NCI-H1694 (cell line): ENCODE data around the gene SP7.
"Not testable (repeated sequence)": the region's sequence is repeated elsewhere in the genome, so short reads cannot be mapped to it uniquely, and the experiment has no call there.

Experiments
- DNase-seq: peaks from one replicate; lab custom pipeline; 2025; lab: John Stamatoyannopoulos, UW

The SP7 gene

DNA sequence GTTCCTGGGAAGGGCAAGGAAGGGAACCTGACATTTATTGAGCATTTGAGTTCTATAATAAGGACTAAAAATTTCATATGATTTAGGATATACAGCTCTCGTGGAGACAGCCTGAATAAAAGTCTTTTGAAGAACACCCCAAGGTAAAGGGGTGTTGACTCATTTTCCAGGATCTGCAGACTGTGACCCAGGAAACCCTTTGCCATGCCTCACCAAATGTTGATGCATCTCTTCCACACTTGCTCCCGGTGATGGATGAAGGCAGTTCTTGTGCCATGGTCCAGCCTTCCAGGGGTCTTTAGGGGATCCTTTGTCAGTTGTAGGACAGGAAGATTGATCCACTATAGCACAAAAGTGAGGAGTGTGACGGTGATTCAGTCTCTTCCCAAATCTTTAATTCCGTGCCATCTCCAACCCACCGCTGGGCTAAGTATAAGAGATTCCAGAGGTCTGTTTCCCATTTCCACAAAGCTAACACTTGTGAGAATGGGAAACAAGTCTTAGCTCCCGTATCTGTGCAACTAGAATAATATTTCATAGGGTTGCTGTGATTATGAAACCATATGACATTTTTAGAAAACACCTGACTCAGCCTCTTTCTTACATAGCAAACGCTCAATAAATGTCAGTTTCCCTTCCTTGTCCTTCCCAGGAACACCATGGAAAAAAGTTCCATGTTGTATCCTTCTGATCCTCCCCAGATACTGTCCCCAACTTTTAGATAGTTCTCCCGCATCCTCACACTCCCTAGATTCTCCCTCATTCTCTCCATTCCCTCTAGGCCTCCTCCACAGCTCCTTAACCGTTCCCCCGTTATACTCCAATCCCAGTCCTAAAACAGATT, 15.6 kb downstream of the SP7 start:
- no peak for DNase-seq

DNA sequence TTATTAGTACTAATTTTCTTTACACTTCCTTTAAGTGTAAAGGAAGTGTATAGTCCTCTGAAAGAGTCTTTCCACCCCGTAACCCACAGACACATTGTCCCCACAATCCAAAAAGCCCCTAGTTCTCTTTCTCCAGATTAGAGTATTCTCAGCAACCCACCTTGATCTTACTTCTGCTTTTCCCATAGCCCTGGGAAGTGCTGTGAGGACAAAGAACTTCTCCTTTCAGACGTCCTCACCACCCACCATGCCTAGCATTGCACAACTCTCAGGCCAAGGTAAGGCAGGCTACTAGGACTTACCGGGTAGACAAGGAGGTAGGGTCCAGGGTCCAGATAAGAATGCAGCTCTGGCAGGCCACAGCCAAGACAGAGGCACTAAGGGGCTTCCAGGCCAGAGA, 22.2 kb downstream of the SP7 start:
- DNase-seq: no peak

DNA sequence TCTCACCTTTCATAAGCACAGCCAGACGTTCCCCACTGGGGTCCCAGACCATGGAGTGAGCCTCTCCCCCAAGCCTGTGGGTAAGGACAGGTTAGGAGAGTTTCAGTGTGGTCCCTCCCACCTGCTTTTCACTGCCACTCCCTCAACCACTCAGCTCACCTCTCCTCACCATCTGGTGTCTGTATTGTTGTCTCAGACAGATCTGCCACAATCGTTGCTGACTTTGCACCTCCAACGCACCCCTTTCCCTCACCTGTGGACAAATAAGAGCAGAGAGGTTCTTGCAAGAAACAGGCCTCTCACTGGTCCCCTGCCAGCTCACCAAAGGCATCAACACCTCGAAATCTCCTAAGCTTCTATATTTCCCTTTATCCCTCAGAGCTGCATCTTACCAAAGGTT, 27.9 kb downstream of the SP7 start:
- no peak for DNase-seq

DNA sequence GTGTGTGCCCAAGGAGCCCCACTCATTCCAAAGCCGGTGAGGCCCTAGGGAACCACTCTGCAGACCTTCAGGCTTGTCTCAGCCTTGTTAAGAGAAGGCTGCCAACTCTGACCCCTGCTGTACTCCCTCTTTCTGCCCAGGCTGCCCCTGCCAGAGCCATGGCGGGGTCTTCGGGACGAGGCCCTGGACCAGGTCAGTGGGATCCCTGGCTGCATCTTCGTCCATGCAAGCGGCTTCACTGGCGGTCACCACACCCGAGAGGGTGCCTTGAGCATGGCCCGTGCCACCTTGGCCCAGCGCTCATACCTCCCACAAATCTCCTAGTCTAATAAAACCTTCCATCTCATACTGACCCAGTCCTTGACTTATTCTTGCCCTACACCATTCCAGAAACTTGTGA, 29.3 kb downstream of the SP7 start:
- no peak for DNase-seq

DNA sequence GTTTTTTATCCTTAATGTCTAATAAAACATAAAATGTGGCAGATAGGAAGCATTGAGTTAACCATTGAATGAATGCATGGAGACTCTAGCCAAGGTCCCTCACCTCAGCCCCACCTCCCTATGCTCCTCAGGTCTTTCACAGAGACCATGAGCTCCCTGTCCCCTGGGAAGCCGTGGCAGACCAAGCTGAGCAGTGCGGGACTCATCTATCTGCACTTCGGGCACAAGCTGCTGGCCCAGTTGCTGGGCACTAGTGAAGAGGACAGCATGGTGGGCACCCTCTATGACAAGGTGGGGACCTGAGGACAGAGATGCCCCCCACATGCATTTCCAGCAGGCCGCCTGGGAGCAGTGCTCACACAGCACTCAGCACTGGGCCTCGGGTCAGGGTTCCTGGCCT, 33.3 kb downstream of the SP7 start:
- no peak for DNase-seq

DNA sequence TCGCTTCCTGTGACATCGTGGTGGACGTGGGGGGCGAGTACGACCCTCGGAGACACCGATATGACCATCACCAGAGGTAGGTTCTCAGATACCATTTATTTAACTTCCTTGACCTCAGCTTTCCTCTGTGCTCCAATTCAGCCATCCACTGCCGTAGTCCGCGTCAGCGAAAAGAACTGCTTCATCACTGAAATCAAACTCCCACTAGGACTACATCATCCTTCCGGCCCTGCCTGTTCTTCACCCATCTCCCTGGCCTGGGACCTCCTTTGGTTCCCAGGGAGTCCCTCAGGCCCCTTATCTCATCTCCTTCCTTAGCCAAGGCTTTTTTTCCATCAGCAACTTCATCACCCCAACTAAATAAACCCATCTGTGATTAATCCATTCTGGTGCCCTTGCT, 36.0 kb downstream of the SP7 start:
- no peak for DNase-seq

DNA sequence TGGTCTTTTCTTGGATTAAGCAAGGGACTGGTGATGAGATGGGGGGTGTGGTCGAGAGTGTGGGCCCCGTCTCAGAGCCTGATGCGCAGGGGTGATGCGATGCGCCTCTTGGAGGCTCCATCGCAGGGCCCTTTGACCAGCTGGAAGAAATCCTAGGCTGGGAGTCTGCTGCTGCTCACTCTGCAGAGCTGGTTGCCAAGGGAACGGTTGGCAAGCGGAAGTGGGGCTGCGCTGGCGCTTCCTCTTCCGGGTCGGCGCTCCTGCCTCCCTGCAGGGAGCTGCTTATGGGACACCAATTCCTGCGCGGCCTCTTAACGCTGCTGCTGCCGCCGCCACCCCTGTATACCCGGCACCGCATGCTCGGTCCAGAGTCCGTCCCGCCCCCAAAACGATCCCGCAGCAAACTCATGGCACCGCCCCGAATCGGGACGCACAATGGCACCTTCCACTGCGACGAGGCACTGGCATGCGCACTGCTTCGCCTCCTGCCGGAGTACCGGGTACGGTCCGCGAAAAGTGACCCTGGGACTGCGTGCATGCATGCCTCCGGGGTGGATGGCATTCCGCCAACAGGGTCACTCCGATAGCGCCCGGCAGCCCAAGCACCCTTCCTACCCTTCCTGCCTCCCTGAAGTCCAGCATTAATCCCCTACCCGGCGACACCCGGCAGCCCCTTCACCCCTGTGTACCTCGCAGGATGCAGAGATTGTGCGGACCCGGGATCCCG, 36.5 kb downstream of the SP7 start, which contains the start of gene MYG1:
MYG1 (plus strand) TSS at position 242 of the 727 bp plus-strand sequence; CDS start at position 285, 43 bp downstream.
- DNase-seq: peak; percentile 67

DNA sequence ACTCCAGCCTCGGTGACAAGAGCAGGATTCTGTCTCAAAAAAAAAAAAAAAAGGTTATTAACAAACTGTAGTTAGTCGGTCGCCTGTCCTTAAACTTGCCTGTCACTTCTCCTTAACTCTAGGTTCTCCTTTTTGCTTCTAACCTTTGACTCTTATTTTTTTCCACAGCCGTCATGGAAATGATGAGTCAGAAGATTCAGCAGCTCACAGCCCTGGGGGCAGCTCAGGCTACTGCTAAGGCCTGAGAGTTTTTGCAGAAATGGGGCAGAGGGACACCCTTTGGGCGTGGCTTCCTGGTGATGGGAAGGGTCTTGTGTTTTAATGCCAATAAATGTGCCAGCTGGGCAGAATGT, 37.1 kb downstream of the SP7 start:
- DNase-seq: no peak

DNA sequence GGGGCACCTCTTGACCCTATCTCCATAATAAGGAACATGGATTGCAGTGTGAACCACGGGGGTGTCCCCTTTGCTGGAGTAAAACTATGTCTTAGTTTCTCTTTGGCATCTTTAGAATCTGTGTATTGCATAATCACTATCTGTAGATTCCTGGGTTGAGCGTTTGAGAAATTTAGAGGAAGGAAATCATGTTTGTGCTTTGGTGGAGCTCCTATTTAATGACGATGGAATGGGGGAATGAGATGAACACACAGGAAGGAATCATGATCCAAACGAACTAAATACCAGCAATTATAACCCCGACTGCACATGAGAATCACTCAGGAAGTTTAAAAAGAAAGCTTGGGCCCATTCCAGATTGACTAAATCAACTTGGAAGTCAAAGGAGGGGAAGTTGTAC, 38.0 kb downstream of the SP7 start:
- no peak for DNase-seq

DNA sequence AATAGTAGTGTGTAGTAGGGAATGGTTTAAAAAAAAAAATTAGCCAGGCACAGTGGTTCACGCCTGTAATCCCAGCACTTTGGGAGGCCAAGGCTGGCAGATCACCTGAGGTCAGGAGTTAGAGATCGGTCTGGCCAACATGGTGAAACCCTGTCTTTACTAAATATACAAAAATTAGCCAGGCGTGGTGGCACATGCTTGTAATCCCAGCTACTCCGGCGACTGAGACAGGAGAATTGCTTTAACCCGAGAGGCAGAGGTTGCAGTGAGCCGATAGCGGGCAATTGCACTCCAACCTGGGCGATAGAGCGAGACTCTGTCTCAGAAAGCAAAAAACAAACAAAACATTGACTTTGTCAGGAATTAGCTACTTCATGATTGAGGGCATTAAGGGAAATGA, 39.0 kb downstream of the SP7 start:
- not testable (repeated sequence) for DNase-seq

DNA sequence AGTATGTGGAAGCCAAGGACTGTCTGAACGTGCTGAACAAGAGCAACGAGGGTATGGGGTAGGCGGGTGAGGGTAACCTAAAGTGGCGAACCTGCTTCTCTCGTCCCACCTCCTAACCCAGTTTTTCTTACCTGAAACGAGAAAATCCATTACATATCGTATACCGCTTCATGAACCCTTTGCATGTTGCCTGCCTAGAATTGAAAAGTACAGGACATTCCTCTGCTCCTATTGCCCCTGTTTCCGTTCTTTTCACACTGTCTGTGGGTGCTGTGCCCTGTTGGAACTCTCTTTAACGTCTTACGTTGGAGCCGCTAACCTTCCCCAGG, 40.3 kb downstream of the SP7 start:
- no peak for DNase-seq

DNA sequence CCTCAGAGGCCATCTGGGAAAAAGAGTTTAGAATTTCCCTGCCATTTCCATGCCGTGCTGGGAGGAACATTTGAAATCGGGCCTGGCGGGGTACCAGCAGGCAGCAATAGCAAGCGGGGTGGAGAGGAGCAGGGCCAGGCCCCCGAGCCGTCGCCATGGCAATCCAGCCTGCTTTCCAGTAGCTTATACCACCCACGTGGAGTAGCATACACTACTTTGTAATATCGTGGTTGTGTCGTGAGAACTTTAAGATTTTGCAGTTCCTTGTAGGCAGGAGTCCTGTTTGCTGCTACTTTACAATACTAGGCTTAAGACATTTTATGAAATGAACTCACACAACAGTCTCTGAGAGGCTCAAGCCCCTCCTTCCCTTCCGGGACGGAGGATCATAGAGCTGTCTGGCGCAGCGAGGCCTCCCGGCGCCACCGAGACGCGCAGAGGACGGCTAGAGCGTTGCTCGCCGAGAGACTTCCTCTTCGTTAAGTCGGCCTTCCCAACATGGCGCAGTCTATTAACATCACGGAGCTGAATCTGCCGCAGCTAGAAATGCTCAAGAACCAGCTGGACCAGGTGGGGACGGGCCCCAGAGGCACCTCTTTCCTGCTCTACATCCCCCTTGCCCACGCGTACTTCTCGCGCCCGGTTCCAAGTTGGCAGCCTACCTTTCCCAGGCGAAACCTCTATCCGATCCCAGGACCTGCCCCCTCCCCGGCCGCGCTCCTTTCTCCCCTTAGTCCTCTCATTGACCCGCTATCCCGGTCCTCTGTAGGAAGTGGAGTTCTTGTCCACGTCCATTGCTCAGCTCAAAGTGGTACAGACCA, 40.9 kb downstream of the SP7 start, which contains the start of gene PFDN5:
PFDN5 (plus strand) TSS at position 473 of the 821 bp plus-strand sequence; CDS start at position 499, 26 bp downstream.
- DNase-seq: peak; percentile 51

DNA sequence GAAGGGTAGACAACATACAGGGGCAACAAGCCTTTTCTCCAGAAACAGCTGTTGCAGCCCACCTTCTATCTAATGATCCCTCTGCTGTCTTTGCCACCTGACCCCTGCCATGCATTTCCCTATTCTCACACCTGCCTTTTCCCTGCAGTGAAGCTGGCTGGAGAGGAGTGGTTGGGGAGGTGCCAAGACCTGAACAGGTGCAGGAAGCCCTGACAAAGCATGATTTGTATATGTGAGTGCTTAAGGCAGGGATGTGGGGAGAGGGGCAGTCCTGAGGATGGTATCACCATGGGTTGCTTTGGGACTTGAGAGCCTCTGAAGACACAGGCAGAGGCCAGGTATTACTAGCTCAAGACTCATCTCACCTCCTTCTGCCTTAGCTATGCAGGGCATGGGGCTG, 43.7 kb downstream of the SP7 start:
- no peak for DNase-seq

DNA sequence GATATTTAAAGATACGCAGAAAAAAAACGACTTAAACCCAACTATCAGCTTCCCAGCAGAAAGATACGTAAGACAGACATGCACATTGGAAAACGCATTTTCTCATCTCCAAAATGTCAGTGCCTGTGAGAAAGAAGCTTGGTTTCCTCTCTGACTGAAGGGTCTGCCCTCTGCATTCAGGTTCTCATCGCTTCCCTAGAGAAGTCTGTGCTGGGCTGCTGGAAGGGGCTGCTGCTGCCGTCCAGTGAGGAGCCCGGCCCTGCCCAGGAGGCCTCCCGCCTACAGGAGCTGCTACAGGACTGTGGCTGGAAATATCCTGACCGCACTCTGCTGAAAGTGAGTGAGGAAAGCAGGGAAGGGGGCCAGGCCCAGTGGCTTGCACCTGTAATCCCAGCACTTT, 45.5 kb downstream of the SP7 start:
- no peak for DNase-seq

DNA sequence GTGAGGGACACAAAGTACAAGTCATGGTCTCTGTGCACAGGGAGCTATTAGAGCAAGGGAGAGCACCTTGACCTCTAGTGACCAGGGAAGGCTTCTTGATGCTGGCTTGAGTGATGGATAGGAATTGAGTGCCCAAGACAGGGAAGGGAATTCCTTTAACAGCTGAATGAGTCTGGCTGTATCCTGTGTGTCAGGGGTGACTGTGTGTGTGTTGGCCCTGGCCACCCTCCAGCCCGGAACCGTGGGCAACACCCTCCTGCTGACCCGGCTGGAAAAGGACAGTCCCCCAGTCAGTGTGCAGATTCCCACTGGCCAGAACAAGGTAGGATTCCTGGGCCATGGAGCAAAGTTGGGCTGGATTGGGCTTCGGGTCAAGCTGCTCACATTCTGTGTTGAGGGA, 46.3 kb downstream of the SP7 start:
- DNase-seq: no peak

DNA sequence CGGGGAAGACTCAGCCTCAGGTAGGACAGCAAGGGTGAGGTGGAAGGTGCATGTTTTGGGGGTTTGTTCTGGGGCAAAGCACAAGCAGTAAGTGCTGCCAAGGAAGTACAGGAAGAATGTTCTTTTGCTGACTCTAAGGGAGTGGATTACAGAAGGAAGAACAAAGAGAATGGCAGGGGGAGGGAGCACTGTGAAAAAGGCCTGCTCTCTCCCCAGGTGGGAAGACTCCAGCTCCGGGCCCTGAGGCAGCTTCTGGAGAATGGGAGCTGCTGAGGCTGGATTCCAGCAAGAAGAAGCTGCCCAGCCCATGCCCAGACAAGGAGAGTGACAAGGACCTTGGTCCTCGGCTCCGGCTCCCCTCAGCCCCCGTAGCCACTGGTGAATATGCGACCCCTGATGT, 47.8 kb downstream of the SP7 start:
- DNase-seq: no peak

DNA sequence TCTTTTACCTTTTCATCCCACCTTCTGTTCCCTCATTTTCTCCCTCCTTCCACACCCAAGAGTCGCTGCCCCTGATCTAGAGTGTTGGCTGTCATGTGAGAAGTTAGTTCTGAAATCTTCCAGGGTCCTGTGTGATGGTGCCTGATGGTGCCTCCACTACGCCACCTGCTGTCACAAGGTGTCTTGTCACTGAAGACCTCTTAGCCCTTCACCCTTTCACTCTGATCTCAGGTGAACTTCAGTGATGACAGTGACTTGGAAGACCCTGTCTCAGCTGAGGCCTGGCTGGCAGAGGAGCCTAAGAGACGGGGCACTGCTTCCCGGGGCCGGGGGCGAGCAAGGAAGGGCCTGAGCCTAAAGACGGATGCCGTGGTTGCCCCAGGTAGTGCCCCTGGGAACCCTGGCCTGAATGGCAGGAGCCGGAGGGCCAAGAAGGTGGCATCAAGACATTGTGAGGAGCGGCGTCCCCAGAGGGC, 48.4 kb downstream of the SP7 start:
- peak; percentile 8 for DNase-seq

DNA sequence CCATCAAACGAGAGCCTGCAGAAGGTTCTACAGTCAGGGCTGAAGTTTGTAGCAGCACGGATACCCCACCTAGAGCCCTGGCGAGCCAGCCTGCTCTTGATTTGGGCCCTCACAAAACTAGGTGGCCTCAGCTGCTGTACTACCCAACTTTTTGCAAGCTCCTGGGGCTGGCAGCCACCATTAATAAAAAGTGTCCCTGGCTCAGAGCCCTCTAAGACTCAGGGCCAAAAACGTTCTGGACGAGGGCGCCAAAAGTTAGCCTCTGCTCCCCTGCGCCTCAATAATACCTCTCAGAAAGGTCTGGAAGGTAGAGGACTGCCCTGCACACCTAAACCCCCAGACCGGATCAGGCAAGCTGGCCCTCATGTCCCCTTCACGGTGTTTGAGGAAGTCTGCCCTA, 49.7 kb downstream of the SP7 start:
- DNase-seq: no peak

DNA sequence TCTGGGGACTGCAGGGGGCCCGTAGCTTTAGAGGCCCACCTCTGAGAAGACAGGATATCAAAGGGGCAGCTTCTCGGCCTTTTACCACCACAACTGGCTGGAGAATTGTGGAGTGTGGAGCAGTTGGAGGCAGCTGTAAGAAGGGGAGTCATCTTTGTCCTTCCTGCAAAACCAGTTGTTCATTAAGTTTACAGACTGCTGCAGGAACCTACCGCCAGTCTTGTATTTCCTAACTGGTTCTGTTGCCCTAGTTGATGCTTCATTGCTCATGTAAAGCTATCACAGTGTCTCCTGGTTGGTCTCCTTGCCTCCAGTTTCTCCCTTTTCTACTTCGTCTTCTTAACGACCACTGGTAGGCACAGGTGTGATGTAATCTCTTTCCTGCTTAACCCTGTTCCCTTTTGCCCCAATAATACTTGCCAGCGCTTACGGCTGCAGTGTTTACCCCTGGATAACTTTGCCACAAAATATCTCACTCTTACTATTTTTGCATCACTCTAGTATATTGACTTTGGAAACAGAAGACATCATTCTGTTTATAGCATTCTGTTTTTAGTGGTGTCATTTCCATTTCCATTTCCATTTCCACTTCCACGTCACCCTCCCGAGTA, 56.2 kb downstream of the SP7 start:
- DNase-seq: no peak

DNA sequence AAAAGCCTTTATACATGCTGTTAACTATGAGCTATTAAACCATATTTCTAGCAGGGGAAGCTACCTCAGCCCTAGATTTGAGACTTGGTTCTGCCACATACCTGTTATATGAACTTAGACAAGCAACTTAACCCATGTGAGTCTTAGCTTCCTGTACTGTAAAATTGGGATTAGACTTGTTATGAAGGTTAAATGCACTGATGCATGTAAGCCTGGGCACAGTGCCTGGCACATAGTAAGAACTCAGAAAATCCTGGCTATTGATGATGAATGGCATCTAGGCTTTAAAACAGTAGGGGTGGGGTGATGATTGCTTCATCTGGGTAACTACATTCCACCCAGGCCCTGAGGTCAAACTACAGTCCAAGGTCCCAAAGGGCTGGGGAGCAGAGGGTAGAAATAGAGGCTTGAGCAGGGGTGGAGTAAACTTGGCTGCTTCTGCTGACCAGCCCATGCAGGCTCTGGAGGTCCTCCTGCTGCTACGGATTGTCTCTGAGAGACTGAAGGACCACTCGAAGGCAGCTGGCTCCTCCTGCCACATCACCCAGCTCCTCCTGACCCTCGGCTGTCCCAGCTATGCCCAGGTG, 56.8 kb downstream of the SP7 start:
- no peak for DNase-seq

DNA sequence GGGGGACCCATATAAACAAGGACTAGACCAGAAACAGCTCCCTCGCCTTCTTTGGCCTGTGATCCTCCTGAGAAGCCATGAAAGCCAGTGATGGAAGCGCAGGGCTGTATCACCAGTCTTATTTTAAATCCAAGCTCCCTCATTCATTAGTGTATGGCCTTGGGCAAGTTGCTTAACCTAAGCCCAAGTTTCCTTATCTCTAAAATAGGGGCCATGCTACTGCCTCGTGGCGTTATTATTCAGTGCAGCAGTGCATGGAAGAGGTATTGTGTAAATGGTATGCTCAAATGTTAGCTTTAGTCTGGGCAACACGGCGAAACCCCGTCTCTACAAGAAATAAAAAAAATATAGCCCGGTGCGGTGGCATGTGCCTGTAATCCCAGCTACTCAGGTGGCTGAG, 58.2 kb downstream of the SP7 start:
- DNase-seq: no peak
